ENCODE data around the gene BIN1.
"Not testable (repeated sequence)": the region's sequence is repeated elsewhere in the genome, so short reads cannot be mapped to it uniquely, and the experiment has no call there.

The BIN1 gene

DNA sequence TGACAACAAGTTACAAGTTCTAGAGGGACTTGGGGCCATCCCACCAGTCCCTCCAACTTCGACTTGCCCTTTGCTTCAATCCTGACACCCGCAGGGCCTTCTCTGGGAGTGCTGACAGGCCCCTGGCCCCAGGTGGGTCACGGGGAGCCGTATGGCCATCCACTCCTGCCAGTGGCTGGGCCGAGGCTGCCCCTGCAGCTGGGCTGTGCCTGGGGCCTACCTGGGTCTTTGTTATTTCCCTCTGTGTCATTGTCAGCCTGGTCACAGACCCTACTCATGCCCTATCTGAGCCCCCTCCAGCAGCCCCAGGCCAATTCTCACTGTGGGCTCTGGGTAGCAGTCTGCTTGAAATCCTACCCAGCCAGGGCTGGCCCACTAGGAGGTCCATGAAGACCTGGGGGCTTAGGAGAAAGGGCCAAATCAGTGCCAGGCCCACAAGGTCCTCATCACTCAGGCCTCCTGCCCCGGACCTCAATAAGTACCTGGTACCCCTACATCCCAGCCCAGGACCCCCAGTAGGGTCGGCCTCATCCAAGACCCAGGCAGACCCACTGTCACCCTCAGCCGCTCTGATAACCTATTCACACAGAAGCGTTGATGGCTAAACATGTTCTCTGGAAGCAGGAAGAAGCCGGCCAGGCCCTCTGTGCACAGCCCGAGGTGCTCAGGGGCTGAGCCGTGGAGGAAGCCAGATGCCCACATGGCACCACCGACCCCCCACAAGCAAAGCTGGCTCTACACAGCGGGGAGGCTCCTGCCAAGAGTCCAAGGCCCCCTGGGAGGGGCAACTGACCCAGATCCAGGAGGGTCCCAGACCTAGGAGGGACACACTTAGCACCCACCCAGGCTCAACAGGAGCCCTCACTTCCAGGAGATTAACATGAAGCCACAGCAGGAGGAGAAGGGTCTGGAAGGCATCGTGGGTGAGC, 57.7 kb downstream of the BIN1 start:
- DNase-seq (ENCODE audit: low read depth, low spot score), result no peak

GRCh38 chr2:127048618-127048935, 58.4 kb downstream of the BIN1 start:
- no peak for DNase-seq (ENCODE audit: low read depth, low spot score)

- no peak for DNase-seq (ENCODE audit: low read depth, low spot score)
Measured at GRCh38 chr2:127047716-127048617, 59.0 kb downstream of the BIN1 start.

DNA sequence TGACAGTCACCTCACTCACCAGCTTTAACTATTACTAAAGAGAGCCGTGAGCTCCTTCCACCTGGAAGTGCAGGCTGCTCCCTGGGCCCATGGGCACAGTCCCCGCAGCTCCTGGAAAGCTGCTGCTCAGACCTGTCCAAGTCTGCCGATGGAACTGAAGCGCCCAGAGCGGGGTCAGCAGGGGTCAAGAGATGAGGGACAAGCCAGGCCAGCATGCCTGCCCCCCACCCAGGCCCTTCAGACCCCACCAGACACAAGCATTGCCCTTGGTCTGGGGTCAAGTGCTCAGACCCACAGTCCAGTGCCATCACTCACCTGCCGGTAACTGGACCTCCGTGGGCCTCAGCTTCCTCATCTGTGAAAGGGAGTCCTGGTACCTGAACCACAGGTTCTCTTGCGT, 59.9 kb downstream of the BIN1 start:
- DNase-seq (ENCODE audit: low read depth, low spot score), result no peak

DNA sequence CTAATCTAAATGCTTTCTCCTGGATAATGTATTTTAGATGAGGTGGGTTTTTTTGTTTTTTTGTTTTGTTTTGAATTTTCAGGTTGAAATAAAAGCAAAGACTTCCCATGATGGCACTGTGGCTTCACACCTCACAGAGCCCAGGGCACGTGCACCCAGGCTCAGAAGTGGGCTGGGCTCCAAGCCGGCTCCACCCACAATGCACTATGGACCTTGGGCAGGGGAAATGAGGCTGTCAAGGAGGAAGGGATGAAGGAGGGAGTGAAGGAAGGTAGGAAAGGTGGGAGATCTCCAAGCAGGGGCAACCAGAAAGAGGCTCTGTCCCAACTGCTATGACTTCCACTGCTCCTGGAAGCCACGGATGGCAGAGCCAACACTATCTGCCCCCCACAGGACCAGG, 60.4 kb downstream of the BIN1 start:
- DNase-seq (ENCODE audit: low read depth, low spot score), result no peak

- no peak for DNase-seq (ENCODE audit: low read depth, low spot score)
Measured at GRCh38 chr2:127045792-127046501, 61.0 kb downstream of the BIN1 start.

DNA sequence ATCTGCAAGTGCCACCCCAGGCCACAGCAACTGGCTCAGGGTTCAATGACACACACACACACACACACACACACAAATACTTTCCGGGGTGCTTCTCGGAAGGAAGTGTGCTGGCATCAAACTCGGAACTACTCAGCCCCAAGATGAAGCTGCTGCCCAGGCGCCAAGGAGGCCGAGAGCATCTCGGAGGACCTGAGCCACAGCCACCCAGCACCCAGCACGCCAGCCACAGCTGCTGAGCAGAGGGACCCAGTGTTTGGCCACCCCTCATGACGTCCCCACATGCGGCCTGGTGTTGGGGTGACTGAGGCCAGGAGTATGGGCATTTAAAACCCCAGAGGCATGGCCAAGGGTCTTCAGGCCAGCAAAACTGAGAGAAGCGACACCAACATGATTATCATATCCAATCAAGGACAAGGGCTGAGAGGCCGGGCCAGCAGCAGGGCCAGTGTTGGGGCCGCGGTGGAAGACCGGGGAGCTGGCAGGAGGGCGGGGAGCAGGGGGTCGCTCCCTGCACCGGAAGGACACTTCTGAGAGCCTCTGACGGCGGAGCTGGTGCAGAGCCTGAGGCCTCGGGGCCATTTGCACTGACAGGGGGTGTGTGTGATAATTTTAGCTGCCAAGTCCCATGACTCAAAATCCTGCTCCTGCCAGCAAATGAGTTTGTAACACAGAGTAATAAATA, 61.8 kb downstream of the BIN1 start:
- DNase-seq (ENCODE audit: low read depth, low spot score), result no peak

DNA sequence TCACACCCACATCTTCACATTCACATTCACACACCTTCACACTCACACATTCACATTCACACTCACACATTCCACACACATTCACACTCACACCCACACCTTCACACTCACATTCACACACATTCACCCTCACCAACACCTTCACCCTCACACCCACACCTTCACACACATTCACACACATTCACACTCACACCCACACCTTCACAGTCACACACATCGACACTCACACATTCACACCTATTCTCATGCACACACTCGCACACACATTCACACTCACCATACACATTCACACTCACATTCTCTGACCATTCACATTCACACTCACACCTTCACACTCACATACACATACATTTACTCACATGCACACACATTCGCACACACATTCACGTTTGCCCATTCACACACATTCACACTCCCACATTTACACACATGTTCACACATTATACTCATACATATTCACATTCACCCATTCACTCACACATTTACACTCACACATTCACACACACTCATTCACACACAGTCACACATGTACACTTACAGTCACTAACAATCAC, 62.7 kb downstream of the BIN1 start:
- no peak for DNase-seq (ENCODE audit: low read depth, low spot score)

- DNase-seq (ENCODE audit: low read depth, low spot score), result no peak
Measured at GRCh38 chr2:127043367-127044164, 63.4 kb downstream of the BIN1 start.

DNA sequence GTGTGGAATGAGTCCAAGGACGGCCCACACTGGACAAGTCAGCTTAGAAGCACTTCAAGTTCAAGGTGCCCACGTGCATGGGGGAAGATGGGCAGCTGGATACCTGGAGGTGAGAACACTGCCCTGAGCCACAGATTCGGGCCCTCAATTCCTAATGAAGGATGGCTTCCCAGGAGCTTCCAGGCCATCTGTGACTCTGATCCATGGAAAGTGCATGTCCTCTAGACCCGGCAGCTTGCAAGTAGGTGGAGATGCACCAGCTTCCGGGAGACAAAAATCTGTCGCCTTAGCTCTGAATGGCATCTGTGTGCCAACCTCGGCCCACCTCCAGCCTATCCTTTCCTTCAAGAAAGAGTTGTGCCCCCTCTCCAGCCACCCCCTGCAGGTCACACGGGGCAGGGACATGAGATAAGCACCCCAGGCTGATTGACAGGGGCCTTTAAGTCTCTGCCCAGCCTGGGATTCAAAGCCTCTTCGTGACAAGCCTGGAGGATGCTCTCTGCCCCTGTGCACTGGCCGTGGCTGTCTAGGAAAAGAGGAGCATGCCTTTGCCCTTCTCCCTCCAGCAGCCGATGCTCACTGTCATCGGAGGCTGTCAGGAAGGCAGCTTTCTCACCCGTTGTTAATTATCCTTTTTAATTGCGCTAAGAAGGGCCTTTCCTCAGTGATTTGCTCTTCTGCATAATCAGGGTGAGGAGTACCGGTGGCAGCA, 65.5 kb downstream of the BIN1 start:
- DNase-seq (ENCODE audit: low read depth, low spot score), result no peak

- no peak for DNase-seq (ENCODE audit: low read depth, low spot score)
Measured at GRCh38 chr2:127040169-127040568, 66.8 kb downstream of the BIN1 start.

DNA sequence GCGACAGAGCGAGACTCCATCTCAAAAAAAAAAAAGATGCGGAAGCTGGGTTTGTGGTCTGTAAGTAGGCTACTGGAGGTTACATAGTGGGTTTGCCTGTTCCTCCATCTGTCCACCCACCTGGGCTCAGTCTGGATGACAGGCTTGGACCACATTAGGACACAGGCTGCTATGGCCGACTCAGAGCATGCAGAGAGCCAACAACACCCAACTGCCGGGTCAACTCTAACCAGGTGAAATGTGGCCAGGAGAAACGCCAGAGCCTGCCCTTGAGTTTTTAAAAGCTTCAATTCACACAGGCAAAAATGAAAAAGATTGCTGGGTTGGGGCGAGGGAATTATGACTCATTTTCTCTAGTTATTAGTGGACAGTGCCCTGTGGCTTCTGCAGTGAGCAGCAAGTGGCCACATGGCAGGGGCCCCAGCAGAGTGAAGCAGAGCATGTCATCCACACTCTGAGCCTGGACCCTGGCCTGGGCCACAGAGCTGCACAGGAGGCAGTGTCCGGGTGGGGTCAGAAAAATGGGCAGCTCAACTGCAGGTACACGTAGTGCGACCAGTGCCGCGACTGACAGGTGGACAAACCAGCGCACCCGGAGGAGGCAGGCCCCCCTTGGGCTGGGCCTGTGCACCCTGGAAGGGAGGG, 67.4 kb downstream of the BIN1 start:
- DNase-seq (ENCODE audit: low read depth, low spot score), result no peak

- DNase-seq (ENCODE audit: low read depth, low spot score), result no peak
Measured at GRCh38 chr2:127037476-127037875, 69.5 kb downstream of the BIN1 start.

- no peak for DNase-seq (ENCODE audit: low read depth, low spot score)
Measured at GRCh38 chr2:127034883-127035611, 71.9 kb downstream of the BIN1 start.

DNA sequence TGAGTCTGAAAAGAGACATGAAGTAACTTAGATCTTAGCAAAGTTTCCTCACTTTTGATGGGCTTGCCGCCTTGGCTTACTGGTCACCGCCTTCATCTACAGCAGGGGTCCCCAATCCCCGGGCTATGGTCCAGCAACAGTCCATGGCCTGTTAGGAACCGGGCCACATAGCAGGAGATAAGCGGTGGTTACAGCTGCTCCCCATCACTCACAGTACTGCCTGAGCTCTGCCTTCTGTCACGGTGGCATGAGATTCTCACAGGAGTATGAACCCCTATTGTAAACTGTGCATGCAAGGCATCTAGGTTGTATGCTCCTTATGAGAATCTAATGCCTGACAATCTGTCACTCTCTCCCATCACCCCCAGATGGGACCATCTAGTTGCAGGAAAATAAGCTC, 72.9 kb downstream of the BIN1 start:
- DNase-seq (ENCODE audit: low read depth, low spot score), result no peak

- DNase-seq (ENCODE audit: low read depth, low spot score), result no peak
Measured at GRCh38 chr2:127032621-127033020, 74.3 kb downstream of the BIN1 start.

DNA sequence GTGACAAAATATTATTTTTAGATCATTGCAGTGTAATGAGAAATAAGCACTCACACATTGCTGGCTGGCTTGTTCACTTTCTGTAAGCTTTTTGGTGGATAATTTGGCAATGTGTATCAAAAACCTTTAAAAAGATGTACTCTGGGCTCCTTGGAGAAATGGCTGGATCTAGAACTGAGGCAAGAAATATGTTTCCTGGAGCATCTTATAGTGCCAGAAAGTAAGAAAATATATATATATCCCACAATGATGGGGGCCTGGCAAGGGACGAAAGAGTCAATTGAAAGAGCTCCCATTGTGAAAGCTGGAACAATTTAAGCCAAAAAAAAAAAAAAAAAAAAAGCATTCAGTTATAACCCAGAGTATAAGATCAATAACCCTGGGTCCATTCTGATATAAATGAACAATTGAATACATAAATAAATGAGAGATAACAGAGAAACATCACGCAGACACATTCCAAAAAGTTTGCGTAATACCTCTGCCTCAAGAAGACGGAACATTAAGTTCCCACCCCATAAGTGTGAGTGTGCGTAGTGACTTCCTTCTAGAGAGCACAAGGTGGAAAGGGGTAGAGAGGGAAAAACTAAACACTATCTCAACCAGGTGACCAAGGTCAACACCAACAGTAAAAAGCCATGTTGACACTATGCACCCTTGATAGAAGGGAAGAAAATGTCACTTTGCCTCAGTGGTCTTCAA, 77.5 kb downstream of the BIN1 start:
- DNase-seq (ENCODE audit: low read depth, low spot score), result no peak

- DNase-seq (ENCODE audit: low read depth, low spot score), result not testable (repeated sequence)
Measured at GRCh38 chr2:127028745-127029144, 78.2 kb downstream of the BIN1 start.

All from iPS DF 19.7 (cell line).